ENCODE measurements around the gene LRRC7. TPM values are rescaled to one million over a fixed set of nuclear protein-coding genes. Genes with fewer than 3 reads are reported as not detected.

LRRC7 gene
- total RNA-seq (2014; rRNA removed; shearing (Covaris generic)) (not detected in 2 replicates), polyA plus RNA-seq (2016; fragmentation: Nextera tagmentation; extraction: Ambion mirVana) (0.75 and 1.2 TPM in 2 replicates)
- long read RNA-seq, partial matches to known transcripts, result 0 of 1 reads
- long read RNA-seq, other reads (novel, unspliced or antisense), result 1 of 1 reads

GRCh38 chr1:69567652-69568420 is at the start of gene LRRC7:
LRRC7 (plus strand) TSS chr1:69567922; CDS start chr1:69568640, 718 bp downstream.
- H3K4me1 Mint-ChIP-seq, result peaks cover 13% of the 10 kb centered on the region
- no peak within 1 kb of the TSS for H3K27ac Mint-ChIP-seq
- no peaks in the 10 kb centered on the region; the same call in 2 of the 3 replicates for H3K36me3 Mint-ChIP-seq (ENCODE audit: low read depth)
- peaks cover 46% of the 10 kb centered on the region for H3K27me3 Mint-ChIP-seq (ENCODE audit: insufficient read depth, low read depth, poor library complexity)
- no peaks in the 10 kb centered on the region for H3F3A ChIP-seq (replicated peaks; ENCODE audit: low read depth)
- TF ChIP-seq STAT1 (IDR thresholded peaks at IDR 0.05; ENCODE audit: unreplicated experiment) (no peak), EZH2phosphoT487 (IDR thresholded peaks at IDR 0.05; ENCODE audit: unreplicated experiment) (peak; percentile 52), EZH2 (IDR thresholded peaks at IDR 0.05; ENCODE audit: low read depth, unreplicated experiment) (peak; percentile 52)
- H3K4me1 ChIP-seq (ENCODE audit: insufficient read depth), result peaks cover 14% of the 10 kb centered on the region; the same call in 1 of the 2 replicates
- DNase-seq (ENCODE audit: low spot score), result peak; percentile 61
- peak within 1 kb of the TSS; percentile 78 for H3K4me3 ChIP-seq
- H3K27ac ChIP-seq (ENCODE audit: low read depth), result no peak within 1 kb of the TSS
- H3K9me3 Mint-ChIP-seq, result no peaks in the 10 kb centered on the region; the same call in 2 of the 3 replicates
- peak within 1 kb of the TSS; percentile 99 for H2AFZ ChIP-seq
- H4K20me1 ChIP-seq (replicated peaks; ENCODE audit: insufficient read depth), result no peaks in the 10 kb centered on the region
- peak within 1 kb of the TSS; percentile 93 for H3K4me2 ChIP-seq
- H3K27me3 ChIP-seq (ENCODE audit: insufficient read depth), result peaks cover 75% of the 10 kb centered on the region
- H3K36me3 ChIP-seq (ENCODE audit: insufficient read depth), result no peaks in the 10 kb centered on the region
- no peaks in the 10 kb centered on the region for H3K79me2 ChIP-seq (replicated peaks; ENCODE audit: insufficient read depth)
- peak; percentile 60 for ATAC-seq
- peak within 1 kb of the TSS; percentile 92 for H3K4me3 Mint-ChIP-seq
- H3K9me2 ChIP-seq (ENCODE audit: insufficient read depth), result no peaks in the 10 kb centered on the region

GRCh38 chr1:69519006-69519405 is 48.7 kb upstream of the LRRC7 start:
- Histone ChIP-seq H3K4me1 (ENCODE audit: insufficient read depth) (no peaks in the 10 kb centered on the region), H2AFZ (no peak overlapping the region), H3K9me2 (ENCODE audit: insufficient read depth) (peaks cover 4% of the 10 kb centered on the region; the same call in 1 of the 2 replicates), H3K79me2 (replicated peaks; ENCODE audit: insufficient read depth) (no peaks in the 10 kb centered on the region), H3K36me3 (ENCODE audit: insufficient read depth) (no peaks in the 10 kb centered on the region), H3K4me2 (no peak overlapping the region), H3K27ac (ENCODE audit: low read depth) (no peak overlapping the region), H3K4me3 (no peak overlapping the region), H4K20me1 (replicated peaks; ENCODE audit: insufficient read depth) (no peaks in the 10 kb centered on the region), H3F3A (replicated peaks; ENCODE audit: low read depth) (no peaks in the 10 kb centered on the region), H3K27me3 (ENCODE audit: insufficient read depth) (no peaks in the 10 kb centered on the region)
- Mint-ChIP-seq H3K27me3 (ENCODE audit: insufficient read depth, low read depth, poor library complexity) (peaks cover 1% of the 10 kb centered on the region), H3K4me1 (no peaks in the 10 kb centered on the region), H3K9me3 (no peaks in the 10 kb centered on the region), H3K27ac (no peak overlapping the region), H3K4me3 (no peak overlapping the region), H3K36me3 (ENCODE audit: low read depth) (no peaks in the 10 kb centered on the region)
- DNase-seq (ENCODE audit: low spot score) (no peak), ATAC-seq (no peak)
- TF ChIP-seq REST (IDR thresholded peaks at IDR 0.05; ENCODE audit: unreplicated experiment), result no peak
- TF ChIP-seq NANOG (IDR thresholded peaks at IDR 0.05; ENCODE audit: borderline replicate concordance), result no peak
- TF ChIP-seq JUNB (IDR thresholded peaks at IDR 0.05; ENCODE audit: unreplicated experiment), result no peak
- TF ChIP-seq POLR2AphosphoS5 (IDR thresholded peaks at IDR 0.05; ENCODE audit: low read depth), result no peak
